GM12878 (cell line): ENCODE results near the gene BBOF1. TPM values are rescaled to one million over a fixed set of nuclear protein-coding genes. Genes with fewer than 3 reads are reported as not detected.

Source experiments
- ATAC-seq: fragments of 200-7000 bp; cut with Tn5 transposase; 3 replicates; pipeline ENCODE4 v1.9.1; 2020; ENCODE audit warnings: mild to moderate bottlenecking, moderate library complexity
- BruUV-seq: library from RNA; stranded (reverse); fragments of 400-500 nt; replicated peaks from 2 replicates; lab custom pipeline; 2021; lab: Mats Ljungman, UMichigan
- CTCF ChIA-PET: fragments of 300-600 bp; sonication (Branson Sonifier 250); formaldehyde crosslinking; extraction: SDS; loops from one replicate; lab custom pipeline; 2021; ENCODE audit warnings: inconsistent platforms; lab: Yijun Ruan, JAX
- POLR2A ChIA-PET: fragments of 350-600 bp; formaldehyde crosslinking; extraction: SDS; loops from one replicate; lab custom pipeline; 2021; ENCODE audit warnings: inconsistent platforms; lab: Charles Lee
- RAD21 ChIA-PET: fragments of 300-600 bp; sonication (Branson Sonifier 250); formaldehyde crosslinking; loops from one replicate; lab custom pipeline; 2023; ENCODE audit warnings: antibody characterized with exemption; ENCODE audit not compliant: unreplicated experiment; lab: Charles Lee
- SMC1A ChIA-PET: fragments of 300-600 bp; sonication (Branson Sonifier 250); formaldehyde crosslinking; loops from one replicate; lab custom pipeline; 2023; ENCODE audit not compliant: unreplicated experiment, uncharacterized antibody; lab: Charles Lee
- DNase-seq: peaks from one replicate; pipeline ENCODE4 v3.0.0-alpha.2; 2011; ENCODE audit warnings: low read depth, low spot score
- FAIRE-seq: peaks from 3 replicates; lab custom pipeline; 2011; peaks lifted over from hg19 to GRCh38; lab: Jason Lieb, UNC
- H2AFZ ChIP-seq: 2 replicates; pipeline ENCODE4 v1.6.0; 2011; ENCODE audit warnings: low read depth, low read length, control low read depth; ENCODE audit not compliant: control insufficient read depth
- H3K27ac ChIP-seq: 2 replicates; pipeline ENCODE4 v1.5.1; 2011; ENCODE audit warnings: control low read depth; ENCODE audit not compliant: control insufficient read depth, insufficient read depth
- H3K27me3 ChIP-seq, 2 experiments: replicated peaks in 1 of 2; 2 replicates each; pipeline versions ENCODE4 v1.6.0 to v1.6.1; 2011; ENCODE audit warnings: low read length in 1 of 2; ENCODE audit not compliant: control insufficient read depth in 2 of 2, insufficient read depth in 2 of 2
- H3K36me3 ChIP-seq, 2 experiments: 2 replicates each; pipeline ENCODE4 v1.5.1; 2011; ENCODE audit warnings: low read length in 1 of 2; ENCODE audit not compliant: control insufficient read depth in 2 of 2, insufficient read depth in 2 of 2
- H3K4me1 ChIP-seq: 2 replicates; pipeline ENCODE4 v1.6.1; 2011; ENCODE audit warnings: mild to moderate bottlenecking, low read length, moderate library complexity, mixed read lengths; ENCODE audit not compliant: control insufficient read depth, insufficient read depth
- H3K4me2 ChIP-seq: 2 replicates; pipeline ENCODE4 v1.6.0; 2011; ENCODE audit warnings: control low read depth; ENCODE audit not compliant: control insufficient read depth, insufficient read depth
- H3K4me3 ChIP-seq: fragments of 200-600 bp; sonication (generic); 2 replicates; pipeline ENCODE4 v1.5.1; 2016
- H3K79me2 ChIP-seq: 2 replicates; pipeline ENCODE4 v1.6.0; 2011; ENCODE audit warnings: low read length; ENCODE audit not compliant: control insufficient read depth, insufficient read depth
- H3K9ac ChIP-seq: 2 replicates; pipeline ENCODE4 v1.8.0; 2011; ENCODE audit warnings: low read length, control low read depth, mixed read lengths; ENCODE audit not compliant: control insufficient read depth, insufficient read depth
- H3K9me3 ChIP-seq: replicated peaks from 3 replicates; pipeline ENCODE4 v1.5.1; 2011; ENCODE audit warnings: mild to moderate bottlenecking, low read length; ENCODE audit not compliant: control insufficient read depth, insufficient read depth
- H4K20me1 ChIP-seq: 2 replicates; pipeline ENCODE4 v1.6.0; 2011; ENCODE audit not compliant: control insufficient read depth, insufficient read depth
- ATF2 ChIP-seq: IDR thresholded peaks from 2 replicates; pipeline ENCODE4 v1.6.1; 2012; ENCODE audit warnings: low read length, inconsistent platforms
- CHD1 ChIP-seq: IDR thresholded peaks from 2 replicates; pipeline ENCODE4 v1.6.1; 2012; ENCODE audit warnings: low read depth, low read length, improper control_type of control experiment
- ETV6 ChIP-seq, 2 experiments: fragments of 450-650 bp in 1 of 2; IDR thresholded peaks in 1 of 2; conservative IDR thresholded peaks in 1 of 2; 2 replicates each; pipeline ENCODE4 v1.6.1; 2014; ENCODE audit warnings: antibody characterized with exemption in 1 of 2, borderline replicate concordance in 1 of 2, low read depth in 1 of 2, mild to moderate bottlenecking in 1 of 2, moderate library complexity in 1 of 2
- GABPA ChIP-seq: IDR thresholded peaks from 2 replicates; pipeline ENCODE4 v1.6.1; 2014; ENCODE audit warnings: antibody characterized with exemption, low read depth, mild to moderate bottlenecking, inconsistent platforms
- NFYA ChIP-seq: IDR thresholded peaks from 2 replicates; pipeline ENCODE4 v1.6.1; 2011; ENCODE audit warnings: low read depth, mild to moderate bottlenecking, low read length, improper control_type of control experiment, borderline replicate concordance
- SIX5 ChIP-seq: IDR thresholded peaks from 2 replicates; pipeline ENCODE4 v1.6.1; 2011; ENCODE audit warnings: mild to moderate bottlenecking, low read depth, low read length, moderate library complexity; ENCODE audit not compliant: severe bottlenecking
- SMARCA5 ChIP-seq: fragments of 450-650 bp; IDR thresholded peaks from 2 replicates; pipeline ENCODE4 v1.6.1; 2017; ENCODE audit warnings: mild to moderate bottlenecking
- STAT3 ChIP-seq: IDR thresholded peaks from 2 replicates; pipeline ENCODE4 v1.6.1; 2011; ENCODE audit warnings: low read depth, low read length, improper control_type of control experiment
- WGBS: methylation state at CpG from one replicate; pipeline ENCODE4 v1.1.6; 2016; ENCODE audit warnings: low lambda C conversion rate; ENCODE audit not compliant: insufficient replicate concordance, insufficient coverage; ENCODE audit errors: missing lambda C conversion rate; 5-methylcytosine and 5-hydroxymethylcytosine counted together
- in situ Hi-C: fragments of 300-500 bp; cut with MboI; formaldehyde crosslinking; loops from 9 replicates; pipeline ENCODE4 v1.14.3; 2018; ENCODE audit warnings: mixed read lengths
- intact Hi-C: fragments of 100-400 bp; cut with micrococcal nuclease; formaldehyde crosslinking; loops from one replicate; pipeline ENCODE4 v1.14.2; 2022; ENCODE audit not compliant: unreplicated experiment
- polyA plus RNA-seq, 11 experiments: library from polyadenylated mRNA; depleted of rRNA in 4 of 11; unstranded in 6 of 11; stranded (reverse) in 5 of 11; fragments of >200 nt; fragmentation: Nextera tagmentation in 4 of 11; fragmentation: Illumina TruSeq in 1 of 11; extraction: Ambion mirVana in 4 of 11; extraction: Trizol in 1 of 11; gene quantifications; 1 replicate in 1 of 11; 2 replicates in 10 of 11; pipeline versions ENCODE4 v1.2.1 to v1.2.3, GENCODE V29; 2011 to 2016; ENCODE audit warnings: inconsistent platforms in 2 of 11, missing spikeins in 2 of 11, low read depth in 1 of 11
- total RNA-seq, 4 experiments: library from RNA; depleted of rRNA in 3 of 4; stranded (reverse); fragments of >200 nt in 3 of 4; fragmentation: Illumina TruSeq in 1 of 4; extraction: Trizol in 1 of 4; gene quantifications; 2 replicates each; pipeline versions ENCODE4 v1.2.1 to v1.2.3, GENCODE V29; 2013 to 2021

BBOF1 gene
- total and polyA plus RNA-seq, 10 of the 15 experiments (the other 5 are each of a cell fraction or from before 2014, with no cell fraction given) = 0.50 to 2.6 (median 0.79) TPM

- CTCF ChIA-PET = interaction anchor here (1.6 kb wide), 1 partner anchor 11 kb away, joined by 4 read pairs; no protein-coding TSS in a partner anchor
- FAIRE-seq (no peak), DNase-seq (no peak)
Observed at GRCh38 chr14:74015176-74015575, 4.0 kb upstream of the BBOF1 start.

GRCh38 chr14:74015963-74016362 lies 3.2 kb upstream of the BBOF1 start:
- Histone ChIP-seq H3K9ac (no peak overlapping the region), H2AFZ (no peak overlapping the region), H3K9me3 (no peaks in the 10 kb centered on the region), H3K27ac (no peak overlapping the region), H3K4me3 (no peak overlapping the region), H3K4me2 (no peak overlapping the region), H3K79me2 (no peaks in the 10 kb centered on the region; the same call in 1 of the 2 replicates), H3K36me3 (no peaks in the 10 kb centered on the region), H4K20me1 (no peaks in the 10 kb centered on the region), H3K4me1 (no peaks in the 10 kb centered on the region), H3K27me3 (no peaks in the 10 kb centered on the region)
- DNase-seq (no peak), ATAC-seq (no peak), FAIRE-seq (no peak)
- TF ChIP-seq ETV6 (conservative IDR thresholded peaks at IDR 0.05 in 1 of 2, IDR thresholded peaks at IDR 0.05 in 1 of 2; ENCODE audit: borderline replicate concordance in 1 of 2, low read depth in 1 of 2) = no peak
- TF ChIP-seq ATF2 = no peak
- no peak for TF ChIP-seq SIX5
- TF ChIP-seq SMARCA5 = no peak
- ChIA-PET POLR2A (no interaction called here), CTCF (interaction anchor here (1.6 kb wide), 1 partner anchor 12 kb away, joined by 4 read pairs; no protein-coding TSS in a partner anchor), SMC1A (no interaction called here), RAD21 (no interaction called here)
- intact Hi-C loops (no loop called here), in situ Hi-C loops (no loop called here)
- no TSS peak for BruUV-seq

More at GRCh38 chr14:74015176-74015575, 4.0 kb upstream of the BBOF1 start:
- Histone ChIP-seq H3K9ac (no peak overlapping the region), H3K27ac (no peak overlapping the region), H3K36me3 (no peaks in the 10 kb centered on the region), H3K4me1 (no peaks in the 10 kb centered on the region), H2AFZ (no peak overlapping the region), H4K20me1 (no peaks in the 10 kb centered on the region), H3K4me2 (no peak overlapping the region), H3K79me2 (no peaks in the 10 kb centered on the region; the same call in 1 of the 2 replicates), H3K4me3 (no peak overlapping the region), H3K9me3 (no peaks in the 10 kb centered on the region), H3K27me3 (no peaks in the 10 kb centered on the region)
- POLR2A ChIA-PET = no interaction called here
- WGBS = 67% methylated on average over 3 of the region's 3 CpGs
- RAD21 ChIA-PET = no interaction called here
- no TSS peak for BruUV-seq
- TF ChIP-seq NFYA (no peak), STAT3 (no peak), CHD1 (no peak), SMARCA5 (no peak), GABPA (no peak)
- intact Hi-C loops = no loop called here
- in situ Hi-C loops = no loop called here
- no peak for ATAC-seq
- SMC1A ChIA-PET = no interaction called here
